ENCODE measurements around the gene ITGB7.

- TF ChIP-seq POLR2A (IDR thresholded peaks at IDR 0.05) (no peak), CTCF (IDR thresholded peaks at IDR 0.05) (no peak)
These were observed 25.8 kb upstream of the ITGB7 start for GRCh38 chr12:53232646-53233461.

All from right lobe of liver (tissue), 4 donors.